Ovary (tissue), 9 donors: ENCODE results near the gene JARID2. TPM values are rescaled to one million over a fixed set of nuclear protein-coding genes. Genes with fewer than 3 reads are reported as not detected.
"Not testable (repeated sequence)": the region's sequence is repeated elsewhere in the genome, so short reads cannot be mapped to it uniquely, and the experiment has no call there.

Experiments used
- DNase-seq, 5 donors: peaks; one replicate each; pipeline ENCODE4 v3.0.0-alpha.2; 2019 to 2020
- H3K27ac ChIP-seq, 2 donors: fragments of 200-600 bp; one replicate each; pipeline versions ENCODE4 v1.5.1 to v1.8.0; 2019 to 2022
- H3K27me3 ChIP-seq: fragments of 200-600 bp; one replicate; pipeline ENCODE4 v1.8.0; 2022
- H3K36me3 ChIP-seq: fragments of 200-600 bp; sonication (generic); one replicate; pipeline ENCODE4 v1.5.1; 2019
- H3K4me1 ChIP-seq: one replicate; pipeline ENCODE4 v1.8.1; 2013; ENCODE audit warnings: mild to moderate bottlenecking, moderate library complexity; ENCODE audit not compliant: insufficient read depth
- H3K4me3 ChIP-seq: fragments of 200-600 bp; sonication (generic); one replicate; pipeline ENCODE4 v1.5.1; 2017
- H3K9me3 ChIP-seq, 2 donors: fragments of 200-600 bp in 1 of 2; sonication (generic) in 1 of 2; one replicate each; pipeline versions ENCODE4 v1.5.1 to v1.8.1; 2013 to 2019; ENCODE audit warnings: mild to moderate bottlenecking in 1 of 2, moderate library complexity in 1 of 2
- CTCF ChIP-seq, 3 donors: fragments of 450-650 bp in 2 of 3; fragments of 200-600 bp in 1 of 3; IDR thresholded peaks; one replicate each; pipeline versions ENCODE4 v1.5.1 to v1.8.0; 2016 to 2022; ENCODE audit warnings: antibody characterized with exemption in 3 of 3, mild to moderate bottlenecking in 1 of 3
- EP300 ChIP-seq: sonication (generic); formaldehyde crosslinking; IDR thresholded peaks from one replicate; pipeline ENCODE4 v1.6.1; 2017; ENCODE audit warnings: antibody characterized with exemption
- POLR2A ChIP-seq: fragments of 450-650 bp; IDR thresholded peaks from one replicate; pipeline ENCODE4 v1.6.1; 2017; ENCODE audit warnings: antibody characterized with exemption, mild to moderate bottlenecking, moderate library complexity
- WGBS, 3 donors: extraction: QIAGEN DNeasy Blood & Tissue Kit in 1 of 3; methylation state at CpG; one replicate each; pipeline versions ENCODE4 v1.1.5 to v1.1.7; 2013 to 2017; 5-methylcytosine and 5-hydroxymethylcytosine counted together
- intact Hi-C, 4 donors: fragments of 100-400 bp; cut with DNase I; formaldehyde crosslinking; loops; one replicate each; pipeline versions ENCODE4 v1.11.0 to v1.15.1; 2022 to 2023
- polyA plus RNA-seq, 2 donors: library from polyadenylated mRNA; stranded (reverse); fragments of 200-250 nt in 1 of 2; fragments of 350-450 nt in 1 of 2; fragmentation: Illumina TruSeq in 1 of 2; extraction: RNeasy Lipid Tissue Mini Kit (QIAGEN cat#74804) in 1 of 2; gene quantifications; one replicate each; pipeline ENCODE4 v1.2.3, GENCODE V29; 2013 to 2014
- total RNA-seq, 7 donors: library from RNA; depleted of rRNA in 2 of 7; stranded (reverse); fragments of >200 nt in 2 of 7; fragmentation: NEBNext Ultra II Directional in 3 of 7; extraction: Animal tissue kit (Norgen Biotek cat#: 25700) in 3 of 7; gene quantifications; one replicate each; pipeline versions ENCODE4 v1.1.0 to v1.2.4, GENCODE V29; 2016 to 2023
- donor health status: DM: no; HTN: no; CAD: no; lungs with moderate emphysema.
- donor health status: DM: no; HTN: no; CAD: no.
- donor health status: Bipolar disorder and iron deficiency.
- donor health status: DM: yes; HTN: yes; CAD: no.
- donor health status: DM: no; HTN: no; CAD: no.
- donor health status: DM: yes; HTN: yes; CAD: no.

The JARID2 gene
- total and polyA plus RNA-seq, 9 donors: 4.5 to 17.4 (median 8.7) TPM

GRCh38 chr6:15296735-15297134 is 50.9 kb downstream of the JARID2 start:
- intact Hi-C loops: no loop called here
- Histone ChIP-seq H3K4me3 (no peak overlapping the region), H3K4me1 (peaks cover 4% of the 10 kb centered on the region), H3K9me3 (no peaks in the 10 kb centered on the region), H3K36me3 (no peaks in the 10 kb centered on the region), H3K27me3 (no peaks in the 10 kb centered on the region), H3K27ac (no peak overlapping the region)
- TF ChIP-seq EP300 (no peak), POLR2A (no peak), CTCF (IDR thresholded peaks at IDR 0.05) (no peak)
- no peak for DNase-seq
- WGBS, 3 donors: 92 to 96% (median 94%) methylated on average over 2 of the region's 2 CpGs

GRCh38 chr6:15297167-15297566 is 51.3 kb downstream of the JARID2 start:
- 91 to 95% (median 91%) methylated on average over 12 of the region's 12 CpGs for WGBS, 3 donors
- intact Hi-C loops, DNase-seq, H3K27ac ChIP-seq, H3K4me1 ChIP-seq, H3K4me3 ChIP-seq, H3K36me3 ChIP-seq, H3K9me3 ChIP-seq, H3K27me3 ChIP-seq: not testable (repeated sequence)

DNA sequence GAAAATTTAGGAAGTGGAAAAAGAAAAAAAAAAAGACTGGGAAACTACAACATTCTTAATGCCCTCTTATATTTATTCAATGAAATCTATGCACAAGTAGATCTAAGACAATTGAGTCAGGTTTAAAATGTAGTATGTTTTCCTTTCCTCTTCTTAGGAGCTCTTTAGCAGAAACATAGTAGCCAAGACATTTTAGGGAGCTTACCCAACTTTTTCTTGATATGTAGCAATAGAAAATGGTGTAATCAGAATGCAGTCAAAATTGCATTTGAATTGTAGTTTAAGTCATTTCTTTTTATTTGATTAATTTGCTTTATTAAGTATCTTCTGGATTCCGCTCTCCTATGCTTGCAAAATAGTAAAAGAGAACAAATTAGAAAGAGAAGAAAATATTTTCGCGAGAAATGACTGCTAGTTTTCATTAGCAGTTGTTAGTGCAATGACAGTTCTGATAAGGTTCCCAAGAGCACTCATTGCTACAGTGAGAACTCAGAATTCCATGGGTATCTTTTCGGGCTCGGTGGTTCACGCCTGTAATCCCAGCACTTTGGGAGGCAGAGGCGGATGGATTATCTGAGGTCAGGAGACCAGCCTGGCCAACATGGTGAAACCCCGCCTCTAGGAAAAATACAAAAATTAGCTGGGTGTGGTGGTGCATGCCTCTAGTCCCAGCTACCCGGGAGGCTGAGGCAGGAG is 52.2 kb downstream of the JARID2 start:
- intact Hi-C loops: no loop called here
- no peaks in the 10 kb centered on the region for H3K27me3 ChIP-seq
- H3K36me3 ChIP-seq: no peaks in the 10 kb centered on the region
- TF ChIP-seq CTCF (IDR thresholded peaks at IDR 0.05): no peak
- no peak for TF ChIP-seq POLR2A
- no peak for TF ChIP-seq EP300
- H3K9me3 ChIP-seq: no peaks in the 10 kb centered on the region
- no peak overlapping the region for H3K4me3 ChIP-seq
- H3K27ac ChIP-seq: no peak overlapping the region
- no peak for DNase-seq
- H3K4me1 ChIP-seq: peaks cover 5% of the 10 kb centered on the region
- 71 to 85% (median 81%) methylated on average over 9 of the region's 9 CpGs for WGBS, 3 donors

GRCh38 chr6:15299430-15300131 is 53.7 kb downstream of the JARID2 start:
- H3K4me3 ChIP-seq: no peak overlapping the region
- no peaks in the 10 kb centered on the region for H3K36me3 ChIP-seq
- TF ChIP-seq POLR2A (no peak), CTCF (IDR thresholded peaks at IDR 0.05) (no peak), EP300 (no peak)
- H3K27me3 ChIP-seq: no peaks in the 10 kb centered on the region
- peak in 3 of 5 donors; percentile 34 to 69 (median 36) for DNase-seq
- intact Hi-C loops: no loop called here
- H3K9me3 ChIP-seq: no peaks in the 10 kb centered on the region
- no peak overlapping the region for H3K27ac ChIP-seq
- H3K4me1 ChIP-seq: peaks cover 11% of the 10 kb centered on the region
- 66 to 71% (median 69%) methylated on average over 8 of the region's 8 CpGs for WGBS, 3 donors
